Pancreas (tissue), 10 donors: ENCODE data around the gene NPLOC4. TPM values are rescaled to one million over a fixed set of nuclear protein-coding genes. Genes with fewer than 3 reads are reported as not detected.

Source experiments
- ATAC-seq, 4 donors: fragments of 200-7000 bp; cut with Tn5 transposase; one replicate each; pipeline versions ENCODE4 v1.8.0 to v1.9.1; 2020; ENCODE audit warnings: mild to moderate bottlenecking in 4 of 4, moderate library complexity in 4 of 4
- DNase-seq, 6 donors: peaks; one replicate each; pipeline ENCODE4 v3.0.0-alpha.2; 2020
- FAIRE-seq: peaks from 2 replicates; lab custom pipeline; 2012; peaks lifted over from hg19 to GRCh38; lab: Jason Lieb, UNC
- H3K27ac ChIP-seq, 4 donors: fragments of 200-600 bp; sonication (generic); 1 replicate in 3 of 4; 2 replicates in 1 of 4; pipeline versions ENCODE4 v1.5.0 to v1.8.0; 2020
- H3K27me3 ChIP-seq, 4 donors: fragments of 200-600 bp; one replicate each; pipeline ENCODE4 v1.8.0; 2021
- H3K36me3 ChIP-seq, 3 donors: fragments of 200-600 bp; sonication (generic) in 1 of 3; one replicate each; pipeline versions ENCODE4 v1.5.0 to v1.8.0; 2020 to 2021
- H3K4me1 ChIP-seq, 3 donors: fragments of 200-600 bp; one replicate each; pipeline ENCODE4 v1.8.0; 2021
- H3K4me3 ChIP-seq, 4 donors: fragments of 200-600 bp; sonication (generic) in 2 of 4; one replicate each; pipeline versions ENCODE4 v1.5.0 to v1.8.0; 2020 to 2021
- H3K9me3 ChIP-seq, 4 donors: fragments of 200-600 bp; one replicate each; pipeline ENCODE4 v1.8.0; 2021
- CTCF ChIP-seq, 4 donors: fragments of 200-600 bp; sonication (generic) in 3 of 4; IDR thresholded peaks; one replicate each; pipeline versions ENCODE4 v1.5.0 to v1.8.0; 2021; ENCODE audit warnings: antibody characterized with exemption in 4 of 4
- WGBS, 2 donors: extraction: QIAGEN DNeasy Blood & Tissue Kit; methylation state at CpG; one replicate each; pipeline ENCODE4 v1.1.7; 2013; 5-methylcytosine and 5-hydroxymethylcytosine counted together
- intact Hi-C, 3 donors: fragments of 100-400 bp; cut with DNase I; formaldehyde crosslinking; loops; one replicate each; pipeline versions ENCODE4 v1.11.1 to v1.14.2; 2022
- polyA plus RNA-seq, 2 donors: library from polyadenylated mRNA; stranded (reverse); fragments of 200-250 nt; gene quantifications; one replicate each; pipeline ENCODE4 v1.2.3, GENCODE V29; 2013
- total RNA-seq, 6 donors: library from RNA; stranded (reverse); fragmentation: NEBNext Ultra II Directional in 4 of 6; extraction: Animal tissue kit (Norgen Biotek cat#: 25700) in 4 of 6; gene quantifications; one replicate each; pipeline versions ENCODE4 v1.2.1 to v1.2.4, GENCODE V29; 2021 to 2023
- donor health status: healthy with polysubstance abuse.
- donor health status: DM: no; HTN: no; CAD: no; lungs with moderate emphysema.
- donor health status: DM: no; HTN: no; CAD: no.
- donor health status: control.
- donor health status: control.
- donor health status: Bipolar disorder and iron deficiency.
- donor health status: DM: yes; HTN: yes; CAD: no.
- donor health status: DM: no; HTN: no; CAD: no.
- donor health status: DM: no; HTN: no; CAD: no.
- donor health status: DM: yes; HTN: yes; CAD: no.

Gene NPLOC4
- total and polyA plus RNA-seq, 8 donors: 32.5 to 54.8 (median 35.3) TPM

DNA sequence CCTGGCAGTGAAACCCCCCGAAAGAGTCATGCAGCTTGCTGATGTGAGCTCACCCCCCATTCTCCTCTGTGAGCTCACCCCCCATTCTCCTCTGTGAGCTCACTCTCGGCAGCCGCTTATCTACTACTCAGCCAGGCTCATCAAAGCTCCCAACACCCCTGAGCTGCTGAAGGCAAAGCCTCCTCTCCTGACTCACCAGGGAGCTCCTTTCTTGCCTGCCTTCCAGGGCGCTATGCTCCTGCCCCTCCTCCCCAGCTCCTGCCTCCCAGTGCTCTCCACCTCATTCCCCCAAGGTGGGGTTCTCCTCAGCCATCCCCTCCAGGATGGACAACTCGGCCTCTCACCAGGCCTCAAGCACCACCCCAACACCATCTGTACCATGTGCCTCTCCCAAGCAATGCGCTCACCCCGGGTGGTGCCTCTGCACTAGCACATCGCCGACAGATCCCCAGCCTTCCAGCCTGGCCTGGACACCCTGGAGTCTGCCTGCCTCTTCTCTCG, 57.0 kb downstream of the NPLOC4 start:
- ATAC-seq (no peak), DNase-seq (no peak), FAIRE-seq (no peak)
- Histone ChIP-seq H3K27me3 (no peaks in the 10 kb centered on the region), H3K27ac (no peak overlapping the region), H3K4me3 (no peak overlapping the region), H3K4me1 (peaks cover 0 to 13% (median 7%) of the 10 kb centered on the region in 3 donors), H3K36me3 (peaks cover 0 to 16% (median 6%) of the 10 kb centered on the region in 3 donors), H3K9me3 (no peaks in the 10 kb centered on the region)
- TF ChIP-seq CTCF (IDR thresholded peaks at IDR 0.05): no peak
- WGBS, 2 donors: 91 to 95% methylated on average over 10 of the region's 10 CpGs
- intact Hi-C loops: no loop called here

DNA sequence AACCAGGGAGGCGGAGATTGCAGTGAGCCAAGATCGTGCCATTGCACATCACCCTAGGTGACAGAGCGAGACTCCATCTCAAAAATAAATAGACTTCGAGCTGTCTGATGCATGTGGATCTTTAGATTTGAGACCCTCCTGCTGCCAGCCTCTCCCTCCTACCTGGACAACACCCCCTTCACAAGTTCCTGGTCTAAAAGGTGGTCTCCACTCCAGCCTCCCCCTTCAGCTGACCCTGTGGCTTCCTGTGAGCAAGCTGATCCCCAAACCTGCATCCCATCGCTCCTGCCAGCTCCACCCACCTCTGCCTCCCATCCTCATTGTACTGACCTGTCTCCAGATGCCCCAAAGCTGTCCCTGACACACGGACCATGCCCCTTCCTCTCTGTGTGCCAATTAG, 57.6 kb downstream of the NPLOC4 start:
- H3K9me3 ChIP-seq: no peaks in the 10 kb centered on the region
- WGBS, 2 donors: 93 to 94% methylated on average over 6 of the region's 6 CpGs
- FAIRE-seq: no peak
- no peak for ATAC-seq
- no peak overlapping the region for H3K4me3 ChIP-seq
- peaks cover 0 to 16% (median 6%) of the 10 kb centered on the region in 3 donors for H3K36me3 ChIP-seq
- H3K27me3 ChIP-seq: no peaks in the 10 kb centered on the region
- peaks cover 0 to 13% (median 7%) of the 10 kb centered on the region in 3 donors for H3K4me1 ChIP-seq
- H3K27ac ChIP-seq: no peak overlapping the region
- no peak for DNase-seq
- intact Hi-C loops: no loop called here
- TF ChIP-seq CTCF (IDR thresholded peaks at IDR 0.05): no peak

- Histone ChIP-seq H3K9me3 (no peaks in the 10 kb centered on the region), H3K4me1 (peaks cover 0 to 13% (median 7%) of the 10 kb centered on the region in 3 donors), H3K36me3 (peaks cover 0 to 13% (median 6%) of the 10 kb centered on the region in 3 donors), H3K4me3 (no peak overlapping the region), H3K27me3 (no peaks in the 10 kb centered on the region), H3K27ac (no peak overlapping the region)
- TF ChIP-seq CTCF (IDR thresholded peaks at IDR 0.05): no peak
- ATAC-seq (no peak), FAIRE-seq (no peak), DNase-seq (no peak)
- intact Hi-C loops: no loop called here
- WGBS, 2 donors: 91 to 96% methylated on average over 6 of the region's 6 CpGs
Observed at GRCh38 chr17:81578561-81579225, 58.2 kb downstream of the NPLOC4 start.

GRCh38 chr17:81578038-81578441, 58.9 kb downstream of the NPLOC4 start:
- ATAC-seq: no peak
- peaks cover 0 to 7% (median 0%) of the 10 kb centered on the region in 3 donors for H3K36me3 ChIP-seq
- 93 to 95% methylated on average over 10 of the region's 10 CpGs for WGBS, 2 donors
- H3K9me3 ChIP-seq: no peaks in the 10 kb centered on the region
- no peak overlapping the region for H3K4me3 ChIP-seq
- DNase-seq: peak in 1 of 6 donors; percentile 39
- H3K27me3 ChIP-seq: no peaks in the 10 kb centered on the region
- intact Hi-C loops: no loop called here
- no peak for FAIRE-seq
- peaks cover 0 to 13% (median 7%) of the 10 kb centered on the region in 3 donors for H3K4me1 ChIP-seq
- H3K27ac ChIP-seq: no peak overlapping the region
- TF ChIP-seq CTCF (IDR thresholded peaks at IDR 0.05): no peak
